Globus pallidus (tissue), 1 donor: Measurements from ENCODE around the gene ANKLE1.
"Not testable (repeated sequence)": the region's sequence is repeated elsewhere in the genome, so short reads cannot be mapped to it uniquely, and the experiment has no call there.

ENCODE experiments used
- DNase-seq: peaks from one replicate; pipeline ENCODE4 v3.0.0-alpha.2; 2015; ENCODE audit warnings: low spot score

The ANKLE1 gene

GRCh38 chr19:17282488-17283125, 906 bp downstream of the ANKLE1 start:
- DNase-seq, result peak; percentile 50

DNA sequence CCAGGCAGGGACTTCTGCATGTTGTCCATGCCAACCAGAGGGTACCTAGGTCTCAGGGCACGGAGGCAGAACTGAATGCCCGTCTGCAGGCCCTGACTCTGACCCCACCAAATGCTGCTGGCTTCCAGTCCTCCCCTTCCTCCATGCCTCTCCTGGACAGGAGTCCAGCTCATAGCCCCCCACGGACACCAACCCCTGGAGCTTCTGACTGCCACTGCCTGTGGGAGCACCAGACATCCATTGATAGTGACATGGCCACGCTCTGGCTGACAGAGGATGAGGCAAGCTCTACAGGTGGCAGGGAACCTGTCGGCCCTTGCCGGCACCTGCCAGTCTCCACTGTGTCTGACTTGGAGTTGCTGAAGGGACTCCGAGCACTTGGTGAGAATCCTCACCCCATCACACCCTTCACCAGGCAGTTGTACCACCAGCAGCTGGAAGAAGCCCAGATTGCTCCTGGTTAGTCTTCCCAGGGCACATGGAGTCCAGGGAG, 1.8 kb downstream of the ANKLE1 start:
- no peak for DNase-seq

- DNase-seq, result no peak
These were observed 3.9 kb downstream of the ANKLE1 start for GRCh38 chr19:17285415-17286135.

DNA sequence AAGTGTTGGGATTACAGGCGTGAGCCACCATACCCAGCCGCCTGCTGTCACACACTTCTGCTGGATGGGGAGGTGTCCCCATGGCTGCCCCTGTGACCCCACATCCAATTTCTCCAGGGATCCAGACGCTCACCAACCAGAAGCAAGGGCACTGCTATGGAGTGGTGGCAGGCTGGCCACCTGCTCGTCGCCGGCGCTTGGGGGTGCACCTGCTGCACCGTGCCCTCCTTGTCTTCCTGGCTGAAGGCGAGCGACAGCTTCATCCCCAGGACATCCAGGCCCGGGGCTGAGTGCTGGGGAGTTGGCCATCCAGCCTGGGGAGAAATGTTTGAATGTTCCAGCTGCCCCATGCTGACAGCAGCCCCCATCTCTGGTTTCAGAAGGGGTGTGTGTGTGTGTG, 4.6 kb downstream of the ANKLE1 start:
- no peak for DNase-seq

- no peak for DNase-seq
These were observed 5.1 kb downstream of the ANKLE1 start for GRCh38 chr19:17286752-17287151.

GRCh38 chr19:17289489-17289888, 7.8 kb downstream of the ANKLE1 start:
- no peak for DNase-seq

DNA sequence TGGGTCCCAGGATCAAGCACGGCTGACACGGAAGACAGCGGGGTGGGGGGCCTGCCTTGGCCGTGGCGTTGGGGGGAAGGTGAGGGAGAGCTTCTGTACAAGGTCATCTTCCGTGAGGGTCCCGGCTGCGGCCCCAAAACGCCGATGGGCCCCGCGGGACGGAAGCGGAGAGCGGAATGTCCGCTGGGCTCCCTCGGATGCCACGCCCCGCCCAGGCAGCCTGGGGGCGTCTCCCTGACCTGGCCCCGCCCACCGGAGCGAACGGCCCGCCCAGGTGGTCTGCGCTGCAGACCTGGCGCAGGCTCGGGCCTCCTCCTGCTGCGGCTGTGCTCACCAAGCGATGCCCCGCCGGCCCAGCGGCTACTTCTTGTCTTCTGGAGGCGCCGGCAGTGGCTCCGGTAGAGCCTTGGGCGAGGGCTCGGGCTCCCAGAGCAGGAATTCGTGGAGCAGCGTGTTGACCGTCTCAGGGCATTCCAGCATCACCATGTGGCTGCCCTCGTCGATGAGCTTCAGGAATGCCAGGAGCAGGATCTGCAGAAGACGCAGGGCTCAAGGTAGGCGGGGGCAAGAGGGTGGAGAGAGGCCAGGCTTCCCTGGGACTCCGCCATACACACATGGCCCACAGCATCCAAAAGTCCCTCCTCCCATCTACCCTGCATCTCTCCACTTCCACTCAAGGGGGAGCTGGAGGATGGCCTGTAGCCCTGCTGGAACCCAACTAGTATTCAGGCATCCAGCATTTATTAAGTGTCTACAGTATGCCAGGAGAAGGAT, 10.8 kb downstream of the ANKLE1 start:
- DNase-seq, result peak; percentile 54

- DNase-seq, result no peak
These were observed 11.9 kb downstream of the ANKLE1 start for GRCh38 chr19:17293605-17294004.

- DNase-seq, result no peak
These were observed 12.6 kb downstream of the ANKLE1 start for GRCh38 chr19:17294051-17294891.

DNA sequence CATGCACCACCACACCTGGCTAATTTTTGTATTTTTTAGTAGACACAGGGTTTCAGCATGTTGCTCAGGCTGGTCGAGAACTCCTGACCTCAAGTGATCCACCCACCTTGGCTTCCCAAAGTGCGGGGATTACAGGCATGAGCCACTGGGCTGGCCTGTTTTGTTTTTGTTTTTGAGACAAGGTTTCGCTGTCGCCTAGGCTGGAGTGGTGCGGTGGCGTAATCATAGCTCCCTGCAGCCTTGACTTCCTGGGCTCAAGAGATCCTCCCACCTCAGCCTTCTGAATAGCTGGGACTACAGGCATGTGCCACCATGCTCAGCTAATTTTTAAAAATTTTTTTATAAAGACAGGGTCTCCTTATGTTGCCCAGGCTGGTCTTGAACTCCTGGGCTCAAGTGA, 13.8 kb downstream of the ANKLE1 start:
- not testable (repeated sequence) for DNase-seq

DNA sequence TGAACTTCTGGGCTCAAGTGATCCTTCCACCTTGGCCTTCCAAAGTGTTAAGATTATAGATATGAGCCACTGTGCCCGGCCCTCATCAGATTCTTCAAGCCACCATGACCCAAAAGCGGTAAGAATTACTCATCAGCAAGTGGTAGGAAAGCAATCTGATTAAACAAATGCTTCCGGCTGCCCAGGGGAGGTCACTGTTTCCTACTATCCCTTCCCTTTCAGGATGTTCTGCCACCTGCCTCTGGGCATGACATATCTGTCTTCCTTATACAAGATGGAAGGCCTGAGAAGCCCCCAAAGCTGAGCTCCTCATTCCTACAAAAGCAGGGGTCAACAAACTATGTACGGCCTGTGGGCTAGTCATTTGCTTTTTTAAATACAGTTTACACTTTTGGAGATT, 14.6 kb downstream of the ANKLE1 start:
- DNase-seq, result no peak

DNA sequence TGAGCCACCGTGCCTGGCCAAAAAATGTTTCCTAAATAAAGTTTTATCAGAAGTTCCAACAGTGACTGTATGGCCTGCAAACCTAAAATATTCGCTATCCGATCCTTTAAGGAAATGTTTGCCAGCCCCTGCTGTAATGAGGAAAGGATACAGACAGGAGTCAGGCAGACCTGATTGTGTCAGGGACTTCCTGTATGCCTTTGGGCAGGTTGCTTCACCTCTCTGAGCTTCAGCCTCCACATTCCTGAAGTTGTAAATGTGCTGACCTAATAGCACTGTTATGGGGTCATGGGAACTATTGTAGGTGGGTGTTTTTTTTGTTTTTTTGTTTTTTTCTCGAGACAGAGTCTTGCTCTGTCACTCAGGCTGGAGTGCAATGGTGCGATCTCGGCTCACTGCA, 15.3 kb downstream of the ANKLE1 start:
- no peak for DNase-seq

DNA sequence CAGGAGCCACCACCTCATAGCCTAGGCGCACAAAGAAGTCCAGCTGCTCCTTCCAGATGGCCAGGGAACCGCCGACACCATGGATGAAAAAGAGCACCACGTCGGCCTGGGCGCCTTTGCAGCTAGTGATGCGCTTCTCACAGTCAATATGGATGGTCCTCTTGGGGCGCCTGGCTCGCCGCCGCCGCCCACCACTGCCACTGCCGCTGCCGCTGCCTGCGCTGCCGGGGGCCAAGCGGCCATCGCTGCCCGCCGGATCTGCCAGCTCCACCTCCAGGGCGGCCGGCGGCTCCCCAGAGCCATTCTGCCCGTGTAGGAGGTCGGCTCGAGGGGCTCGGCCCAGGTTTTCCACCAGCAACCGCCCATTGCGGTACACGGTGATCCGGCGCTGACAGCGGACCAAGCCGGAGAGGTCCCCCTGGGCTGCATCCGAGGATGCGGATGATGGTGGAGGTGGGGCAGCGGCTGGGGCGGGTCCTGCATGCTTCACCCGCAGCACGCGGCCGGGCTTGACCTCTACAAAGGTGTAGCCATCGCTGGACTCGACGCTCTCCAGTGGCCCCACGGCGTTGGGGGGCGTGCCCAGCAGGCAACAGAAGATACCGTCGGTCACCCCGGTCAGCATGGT, 19.4 kb downstream of the ANKLE1 start:
- DNase-seq, result no peak

- no peak for DNase-seq
These were observed 20.9 kb downstream of the ANKLE1 start for GRCh38 chr19:17302391-17303166.

GRCh38 chr19:17303167-17303939, 21.7 kb downstream of the ANKLE1 start, which contains the start of gene ABHD8:
ABHD8 (minus strand) TSS chr19:17303425; CDS start chr19:17301616, 1,809 bp downstream.
- peak; percentile 86 for DNase-seq

- no peak for DNase-seq
These were observed 22.2 kb downstream of the ANKLE1 start for GRCh38 chr19:17303940-17304267.

DNA sequence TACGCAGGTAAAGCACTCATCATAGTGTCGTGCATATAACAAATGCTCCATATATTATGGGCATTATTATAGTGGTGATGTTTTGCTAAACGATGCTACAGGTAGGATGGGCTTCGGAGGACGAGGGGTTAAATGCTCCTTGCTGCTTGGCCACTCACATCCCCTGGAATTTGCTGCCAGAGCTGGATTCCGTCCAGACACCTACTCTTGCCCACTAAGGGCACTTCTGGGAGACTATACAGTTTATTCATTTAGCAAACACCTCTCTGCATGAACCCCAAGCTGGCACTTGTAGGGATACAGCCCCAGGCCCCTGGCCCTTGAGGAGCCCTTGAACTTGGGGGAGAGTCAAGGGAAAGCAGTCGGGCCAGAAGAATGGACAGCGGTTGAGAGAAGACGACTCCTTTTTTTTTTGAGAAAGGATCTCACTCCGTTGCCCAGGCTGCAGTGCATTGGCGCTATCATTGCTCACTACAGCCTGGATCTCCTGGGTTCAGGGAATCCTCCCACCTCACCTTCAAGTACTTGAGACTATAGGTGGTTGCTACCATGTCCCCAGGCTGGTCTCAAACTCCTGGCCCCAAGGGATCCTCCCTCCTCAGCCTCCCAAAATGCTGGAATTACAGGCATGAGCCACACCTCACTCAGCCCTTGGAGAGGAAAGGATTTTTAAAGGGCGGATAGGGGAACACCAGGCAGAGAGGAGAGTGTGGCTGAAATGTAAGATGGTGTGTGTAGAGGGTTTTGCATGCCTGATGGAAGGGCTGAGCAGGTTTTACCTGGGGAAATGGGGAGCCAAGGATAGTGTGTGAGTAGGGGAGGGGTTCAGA, 22.9 kb downstream of the ANKLE1 start:
- DNase-seq, result peak; percentile 23

DNA sequence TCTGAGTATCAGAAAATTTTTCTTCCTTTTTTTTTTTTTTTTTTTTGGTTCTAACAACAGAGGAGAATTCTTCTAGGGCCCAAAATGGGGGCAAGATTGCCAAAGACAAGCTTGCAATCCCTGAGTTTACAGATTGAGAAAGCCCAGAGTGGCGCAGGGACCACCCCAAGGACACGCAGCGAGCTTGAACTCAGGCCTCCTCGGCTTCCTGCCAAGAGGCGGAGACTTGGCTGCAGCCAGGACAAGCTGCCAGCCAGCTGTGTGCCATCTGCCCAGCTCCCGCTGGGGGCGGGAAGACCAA, 23.5 kb downstream of the ANKLE1 start:
- no peak for DNase-seq
